ENCODE data around the gene AK2.

The AK2 gene

GRCh38 chr1:33017175-33017574, 19.5 kb downstream of the AK2 start:
- Mint-ChIP-seq H3K4me1 (ENCODE audit: low read depth) (peaks cover 8% of the 10 kb centered on the region), H3K27ac (no peak overlapping the region), H3K4me3 (no peak overlapping the region), H3K27me3 (no peaks in the 10 kb centered on the region), H3K36me3 (peaks cover 19% of the 10 kb centered on the region), H3K9me3 (ENCODE audit: low read depth) (no peaks in the 10 kb centered on the region)

- Mint-ChIP-seq H3K9me3 (ENCODE audit: low read depth) (no peaks in the 10 kb centered on the region), H3K4me1 (ENCODE audit: low read depth) (peaks cover 8% of the 10 kb centered on the region), H3K27ac (no peak overlapping the region), H3K36me3 (peaks cover 20% of the 10 kb centered on the region), H3K27me3 (no peaks in the 10 kb centered on the region), H3K4me3 (no peak overlapping the region)
Measured at GRCh38 chr1:33015216-33015615, 21.5 kb downstream of the AK2 start.

GRCh38 chr1:33014464-33015163, 22.1 kb downstream of the AK2 start:
- Mint-ChIP-seq H3K9me3 (ENCODE audit: low read depth) (no peaks in the 10 kb centered on the region), H3K4me3 (no peak overlapping the region), H3K27me3 (no peaks in the 10 kb centered on the region), H3K36me3 (peaks cover 18% of the 10 kb centered on the region), H3K4me1 (ENCODE audit: low read depth) (peaks cover 8% of the 10 kb centered on the region), H3K27ac (peak overlapping the region; percentile 28)

GRCh38 chr1:33013791-33014190, 22.9 kb downstream of the AK2 start:
- Mint-ChIP-seq H3K4me3 (no peak overlapping the region), H3K27me3 (no peaks in the 10 kb centered on the region), H3K27ac (no peak overlapping the region), H3K36me3 (peaks cover 16% of the 10 kb centered on the region), H3K4me1 (ENCODE audit: low read depth) (peaks cover 6% of the 10 kb centered on the region), H3K9me3 (ENCODE audit: low read depth) (no peaks in the 10 kb centered on the region)

- peaks cover 15% of the 10 kb centered on the region for H3K36me3 Mint-ChIP-seq
- H3K4me3 Mint-ChIP-seq, result no peak overlapping the region
- no peaks in the 10 kb centered on the region for H3K9me3 Mint-ChIP-seq (ENCODE audit: low read depth)
- no peaks in the 10 kb centered on the region for H3K4me1 Mint-ChIP-seq (ENCODE audit: low read depth)
- no peak overlapping the region for H3K27ac Mint-ChIP-seq
- no peaks in the 10 kb centered on the region for H3K27me3 Mint-ChIP-seq
Measured at GRCh38 chr1:33012165-33012564, 24.5 kb downstream of the AK2 start.

- H3K36me3 Mint-ChIP-seq, result peaks cover 15% of the 10 kb centered on the region
Measured at GRCh38 chr1:33010932-33011731, 25.6 kb downstream of the AK2 start.

GRCh38 chr1:33009561-33009960, 27.1 kb downstream of the AK2 start:
- no peaks in the 10 kb centered on the region for H3K27me3 Mint-ChIP-seq
- peaks cover 9% of the 10 kb centered on the region for H3K4me1 Mint-ChIP-seq (ENCODE audit: low read depth)
- no peaks in the 10 kb centered on the region for H3K9me3 Mint-ChIP-seq (ENCODE audit: low read depth)
- H3K27ac Mint-ChIP-seq, result no peak overlapping the region
- H3K36me3 Mint-ChIP-seq, result peaks cover 15% of the 10 kb centered on the region
- no peak overlapping the region for H3K4me3 Mint-ChIP-seq

More at GRCh38 chr1:33010932-33011731, 25.6 kb downstream of the AK2 start:
- Mint-ChIP-seq H3K4me3 (no peak overlapping the region), H3K27ac (peak overlapping the region; percentile 34), H3K4me1 (ENCODE audit: low read depth) (peaks cover 3% of the 10 kb centered on the region), H3K9me3 (ENCODE audit: low read depth) (no peaks in the 10 kb centered on the region), H3K27me3 (no peaks in the 10 kb centered on the region)

- Mint-ChIP-seq H3K36me3 (peaks cover 10% of the 10 kb centered on the region), H3K9me3 (ENCODE audit: low read depth) (no peaks in the 10 kb centered on the region), H3K4me1 (ENCODE audit: low read depth) (peaks cover 11% of the 10 kb centered on the region), H3K27me3 (no peaks in the 10 kb centered on the region), H3K4me3 (no peak overlapping the region), H3K27ac (no peak overlapping the region)
Measured at GRCh38 chr1:33008051-33008914, 28.4 kb downstream of the AK2 start.

GRCh38 chr1:33007190-33008050, 29.3 kb downstream of the AK2 start:
- Mint-ChIP-seq H3K4me1 (ENCODE audit: low read depth) (peaks cover 11% of the 10 kb centered on the region), H3K27me3 (no peaks in the 10 kb centered on the region), H3K4me3 (no peak overlapping the region), H3K27ac (no peak overlapping the region), H3K9me3 (ENCODE audit: low read depth) (no peaks in the 10 kb centered on the region), H3K36me3 (peaks cover 10% of the 10 kb centered on the region)

GRCh38 chr1:33005838-33006421, 30.8 kb downstream of the AK2 start:
- Mint-ChIP-seq H3K4me1 (ENCODE audit: low read depth) (peaks cover 11% of the 10 kb centered on the region), H3K4me3 (no peak overlapping the region), H3K9me3 (ENCODE audit: low read depth) (no peaks in the 10 kb centered on the region), H3K27me3 (no peaks in the 10 kb centered on the region), H3K27ac (no peak overlapping the region), H3K36me3 (peaks cover 5% of the 10 kb centered on the region)

GRCh38 chr1:33005117-33005837, 31.4 kb downstream of the AK2 start:
- H3K9me3 Mint-ChIP-seq (ENCODE audit: low read depth), result no peaks in the 10 kb centered on the region

GRCh38 chr1:33004613-33005012, 32.1 kb downstream of the AK2 start:
- H3K4me1 Mint-ChIP-seq (ENCODE audit: low read depth), result peaks cover 15% of the 10 kb centered on the region
- H3K27me3 Mint-ChIP-seq, result no peaks in the 10 kb centered on the region
- H3K36me3 Mint-ChIP-seq, result peaks cover 6% of the 10 kb centered on the region
- peak overlapping the region; percentile 13 for H3K27ac Mint-ChIP-seq
- H3K4me3 Mint-ChIP-seq, result no peak overlapping the region
- no peaks in the 10 kb centered on the region for H3K9me3 Mint-ChIP-seq (ENCODE audit: low read depth)

More at GRCh38 chr1:33005117-33005837, 31.4 kb downstream of the AK2 start:
- Mint-ChIP-seq H3K27ac (peak overlapping the region; percentile 13), H3K4me1 (ENCODE audit: low read depth) (peaks cover 14% of the 10 kb centered on the region), H3K36me3 (peaks cover 5% of the 10 kb centered on the region), H3K4me3 (no peak overlapping the region), H3K27me3 (no peaks in the 10 kb centered on the region)

- H3K4me3 Mint-ChIP-seq, result no peak overlapping the region
- H3K27ac Mint-ChIP-seq, result no peak overlapping the region
- peaks cover 6% of the 10 kb centered on the region for H3K36me3 Mint-ChIP-seq
- peaks cover 15% of the 10 kb centered on the region for H3K4me1 Mint-ChIP-seq (ENCODE audit: low read depth)
- H3K9me3 Mint-ChIP-seq (ENCODE audit: low read depth), result no peaks in the 10 kb centered on the region
- H3K27me3 Mint-ChIP-seq, result no peaks in the 10 kb centered on the region
Measured at GRCh38 chr1:33003657-33004056, 33.0 kb downstream of the AK2 start.
